Natural killer cell (primary cell): ENCODE results near the gene CD2AP. TPM values are rescaled to one million over a fixed set of nuclear protein-coding genes. Genes with fewer than 3 reads are reported as not detected.

Experiments used
- ATAC-seq, 3 donors: fragments of 150-1000 bp in 2 of 3; fragments of 200-7000 bp in 1 of 3; cut with Tn5 transposase; 1 replicate in 1 of 3; 2 replicates in 2 of 3; pipeline ENCODE4 v1.10.0; 2021; ENCODE audit warnings: mild to moderate bottlenecking in 2 of 3, moderate library complexity in 2 of 3
- DNase-seq, 2 donors: peaks; one replicate each; pipeline versions ENCODE4 v3.0.0 to v3.0.0-alpha.2; 2013 to 2021; ENCODE audit warnings: mixed read lengths in 1 of 2
- H3K27ac ChIP-seq: one replicate; pipeline ENCODE4 v1.5.1; 2013; ENCODE audit warnings: mild to moderate bottlenecking, low read length
- H3K27me3 ChIP-seq: one replicate; pipeline ENCODE4 v1.6.1; 2013; ENCODE audit warnings: low read length; ENCODE audit not compliant: control insufficient read depth, insufficient read depth
- H3K36me3 ChIP-seq: one replicate; pipeline ENCODE4 v1.6.1; 2013; ENCODE audit warnings: low read length; ENCODE audit not compliant: control insufficient read depth, insufficient read depth
- H3K4me1 ChIP-seq: one replicate; pipeline ENCODE4 v1.6.1; 2013; ENCODE audit warnings: low read length; ENCODE audit not compliant: control insufficient read depth, insufficient read depth
- H3K4me3 ChIP-seq: one replicate; pipeline ENCODE4 v1.5.1; 2013; ENCODE audit warnings: low read length
- H3K9me3 ChIP-seq: one replicate; pipeline ENCODE4 v1.6.1; 2013; ENCODE audit warnings: low read length; ENCODE audit not compliant: control insufficient read depth, insufficient read depth
- H3K27ac Mint-ChIP-seq, 2 donors: one replicate each; pipeline ENCODE4 v1.8.0; 2022; ENCODE audit warnings: mild to moderate bottlenecking in 2 of 2, mixed read lengths in 2 of 2, moderate library complexity in 1 of 2
- H3K27me3 Mint-ChIP-seq, 2 donors: one replicate each; pipeline ENCODE4 v1.8.0; 2022; ENCODE audit warnings: low read depth in 2 of 2, mixed read lengths in 2 of 2
- H3K36me3 Mint-ChIP-seq: one replicate; pipeline ENCODE4 v1.8.0; 2022; ENCODE audit warnings: mixed read lengths
- H3K4me1 Mint-ChIP-seq, 2 donors: one replicate each; pipeline ENCODE4 v1.8.0; 2022; ENCODE audit warnings: mixed read lengths in 2 of 2
- H3K4me3 Mint-ChIP-seq: one replicate; pipeline ENCODE4 v1.8.0; 2022; ENCODE audit warnings: mild to moderate bottlenecking, moderate library complexity, mixed read lengths
- H3K9me3 Mint-ChIP-seq, 2 donors: one replicate each; pipeline ENCODE4 v1.8.0; 2022; ENCODE audit warnings: mixed read lengths in 2 of 2
- WGBS: methylation state at CpG from one replicate; pipeline ENCODE4 v1.1.7; 2013; ENCODE audit warnings: missing lambda C conversion rate; ENCODE audit not compliant: insufficient coverage; 5-methylcytosine and 5-hydroxymethylcytosine counted together
- intact Hi-C: fragments of 100-400 bp; cut with micrococcal nuclease; formaldehyde crosslinking; loops from one replicate; pipeline ENCODE4 v1.14.2; 2022
- total RNA-seq, 4 donors: library from RNA; stranded (reverse); fragments of 120-200 nt in 1 of 4; gene quantifications; one replicate each; pipeline versions ENCODE4 v1.2.3 to v1.2.4, GENCODE V29; 2013 to 2022
- TF ChIP-seq, protein P1 (sequence below): fragments of 200-600 bp; IDR thresholded peaks from one replicate; pipeline ENCODE4 v1.8.0; 2022; ENCODE audit warnings: antibody characterized with exemption

The CD2AP gene
- total RNA-seq, 3 donors from 2014 or later (not counting 1 experiment from before 2014, with no cell fraction given): 23.8 to 26.3 (median 26.3) TPM

DNA sequence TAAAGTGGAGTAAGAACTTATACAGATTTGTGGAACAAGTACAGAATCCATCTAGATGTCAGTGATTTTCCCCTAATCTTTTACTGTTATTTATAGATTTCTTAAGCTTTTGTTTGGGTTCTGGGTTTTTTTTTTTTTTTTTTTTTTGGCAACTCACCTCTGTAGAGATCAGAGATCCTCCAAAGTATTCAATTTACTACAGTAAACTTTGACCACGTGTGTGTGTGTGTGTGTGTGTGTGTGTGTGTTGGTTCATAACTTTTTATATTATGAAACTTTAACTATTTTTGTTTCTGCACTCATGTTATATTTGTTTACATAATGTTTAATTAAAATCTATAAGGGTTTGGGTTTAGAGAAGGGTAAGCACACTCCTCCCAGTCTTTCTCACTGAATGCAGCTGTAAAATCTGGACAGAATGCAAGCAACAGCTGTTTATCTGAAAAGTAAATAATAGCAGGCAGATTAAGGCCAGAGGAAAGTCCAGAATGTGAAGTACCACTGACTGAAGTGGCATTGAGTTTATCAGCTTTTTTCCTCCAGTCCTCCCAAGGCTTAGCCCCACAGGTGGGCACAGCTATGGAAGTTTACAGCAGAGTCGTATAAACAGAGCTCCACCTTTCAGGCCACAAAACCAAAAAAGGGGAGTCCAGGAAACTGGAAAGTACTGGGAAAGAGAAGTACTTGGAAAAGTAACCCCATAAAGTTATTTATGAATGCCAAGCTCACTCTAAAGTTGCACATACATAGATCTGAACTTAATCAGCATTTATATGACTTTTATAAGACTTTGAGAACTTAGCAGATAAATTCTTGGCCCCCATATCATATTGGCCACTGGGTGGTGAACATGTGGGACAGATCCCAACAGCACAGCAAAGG is 43.0 kb upstream of the CD2AP start:
- intact Hi-C loops: no loop called here
- H3K4me1 Mint-ChIP-seq: no peaks in the 10 kb centered on the region
- no CpG with 5 or more reads among the region's 2 CpGs for WGBS
- Histone ChIP-seq H3K4me3 (no peak overlapping the region), H3K4me1 (no peaks in the 10 kb centered on the region), H3K27me3 (no peaks in the 10 kb centered on the region), H3K9me3 (peaks cover 7% of the 10 kb centered on the region), H3K27ac (no peak overlapping the region), H3K36me3 (no peaks in the 10 kb centered on the region)
- DNase-seq: no peak
- no peak overlapping the region for H3K4me3 Mint-ChIP-seq
- peaks cover 0 to 4% of the 10 kb centered on the region in 2 donors for H3K9me3 Mint-ChIP-seq
- no peaks in the 10 kb centered on the region for H3K36me3 Mint-ChIP-seq
- H3K27ac Mint-ChIP-seq: no peak overlapping the region
- ATAC-seq: no peak
- TF ChIP-seq, protein P1, sequence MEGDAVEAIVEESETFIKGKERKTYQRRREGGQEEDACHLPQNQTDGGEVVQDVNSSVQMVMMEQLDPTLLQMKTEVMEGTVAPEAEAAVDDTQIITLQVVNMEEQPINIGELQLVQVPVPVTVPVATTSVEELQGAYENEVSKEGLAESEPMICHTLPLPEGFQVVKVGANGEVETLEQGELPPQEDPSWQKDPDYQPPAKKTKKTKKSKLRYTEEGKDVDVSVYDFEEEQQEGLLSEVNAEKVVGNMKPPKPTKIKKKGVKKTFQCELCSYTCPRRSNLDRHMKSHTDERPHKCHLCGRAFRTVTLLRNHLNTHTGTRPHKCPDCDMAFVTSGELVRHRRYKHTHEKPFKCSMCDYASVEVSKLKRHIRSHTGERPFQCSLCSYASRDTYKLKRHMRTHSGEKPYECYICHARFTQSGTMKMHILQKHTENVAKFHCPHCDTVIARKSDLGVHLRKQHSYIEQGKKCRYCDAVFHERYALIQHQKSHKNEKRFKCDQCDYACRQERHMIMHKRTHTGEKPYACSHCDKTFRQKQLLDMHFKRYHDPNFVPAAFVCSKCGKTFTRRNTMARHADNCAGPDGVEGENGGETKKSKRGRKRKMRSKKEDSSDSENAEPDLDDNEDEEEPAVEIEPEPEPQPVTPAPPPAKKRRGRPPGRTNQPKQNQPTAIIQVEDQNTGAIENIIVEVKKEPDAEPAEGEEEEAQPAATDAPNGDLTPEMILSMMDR: no peak
- H3K27me3 Mint-ChIP-seq: no peaks in the 10 kb centered on the region

GRCh38 chr6:47435254-47435612 is 42.4 kb upstream of the CD2AP start:
- Mint-ChIP-seq H3K27ac (no peak overlapping the region), H3K4me3 (no peak overlapping the region), H3K27me3 (no peaks in the 10 kb centered on the region), H3K36me3 (no peaks in the 10 kb centered on the region), H3K4me1 (no peaks in the 10 kb centered on the region), H3K9me3 (peaks cover 0 to 3% of the 10 kb centered on the region in 2 donors)
- Histone ChIP-seq H3K4me1 (no peaks in the 10 kb centered on the region), H3K4me3 (no peak overlapping the region), H3K27ac (no peak overlapping the region), H3K27me3 (no peaks in the 10 kb centered on the region), H3K36me3 (no peaks in the 10 kb centered on the region), H3K9me3 (peaks cover 3% of the 10 kb centered on the region)
- ATAC-seq: no peak
- TF ChIP-seq, protein P1: no peak
- 91% methylated on average over 2 of the region's 2 CpGs for WGBS
- DNase-seq: no peak
- intact Hi-C loops: no loop called here

GRCh38 chr6:47437592-47437991 is 40.0 kb upstream of the CD2AP start:
- H3K27me3 ChIP-seq: no peaks in the 10 kb centered on the region
- H3K4me1 ChIP-seq: no peaks in the 10 kb centered on the region
- H3K4me3 ChIP-seq: no peak overlapping the region
- Mint-ChIP-seq H3K27ac (no peak overlapping the region), H3K4me3 (no peak overlapping the region), H3K9me3 (no peaks in the 10 kb centered on the region), H3K4me1 (no peaks in the 10 kb centered on the region), H3K27me3 (no peaks in the 10 kb centered on the region), H3K36me3 (no peaks in the 10 kb centered on the region)
- H3K9me3 ChIP-seq: no peaks in the 10 kb centered on the region
- TF ChIP-seq, protein P1: no peak
- intact Hi-C loops: no loop called here
- 49% methylated on average over 4 of the region's 4 CpGs for WGBS
- ATAC-seq (no peak), DNase-seq (no peak)
- H3K27ac ChIP-seq: no peak overlapping the region
- no peaks in the 10 kb centered on the region for H3K36me3 ChIP-seq
